GM12878 (cell line): ENCODE measurements around the gene ZC3H8. TPM values are rescaled to one million over a fixed set of nuclear protein-coding genes. Genes with fewer than 3 reads are reported as not detected.

Experiments
- ATF3 ChIP-seq: IDR thresholded peaks from 2 replicates; pipeline ENCODE4 v1.6.1; 2011; ENCODE audit warnings: low read depth, mild to moderate bottlenecking, low read length, moderate library complexity, borderline replicate concordance; ENCODE audit errors: extremely low read depth
- BHLHE40 ChIP-seq, 2 experiments: fragments of 450-650 bp in 1 of 2; IDR thresholded peaks; 2 replicates each; pipeline ENCODE4 v1.6.1; 2011 to 2017; ENCODE audit warnings: low read depth in 2 of 2, borderline replicate concordance in 1 of 2, improper control_type of control experiment in 1 of 2, low read length in 1 of 2, mild to moderate bottlenecking in 1 of 2
- CHD2 ChIP-seq: IDR thresholded peaks from 2 replicates; pipeline ENCODE4 v1.6.1; 2011; ENCODE audit warnings: low read depth, low read length, improper control_type of control experiment, borderline replicate concordance
- CREM ChIP-seq: IDR thresholded peaks from 2 replicates; pipeline ENCODE4 v1.6.1; 2014; ENCODE audit warnings: antibody characterized with exemption, low read depth
- CTCF ChIP-seq, 3 experiments: IDR thresholded peaks in 2 of 3; conservative IDR thresholded peaks in 1 of 3; 2 replicates each; pipeline ENCODE4 v1.5.1; 2011; ENCODE audit warnings: low read depth in 3 of 3, low read length in 3 of 3, mild to moderate bottlenecking in 3 of 3, control low read depth in 2 of 3, moderate library complexity in 2 of 3, inconsistent platforms in 1 of 3, mixed read lengths in 1 of 3; ENCODE audit not compliant: control insufficient read depth in 2 of 3, insufficient read depth in 1 of 3; ENCODE audit errors: extremely low read depth in 1 of 3
- HCFC1 ChIP-seq: fragments of 150-350 bp; IDR thresholded peaks from 2 replicates; pipeline ENCODE4 v1.6.1; 2014; ENCODE audit warnings: low read length
- IKZF2 ChIP-seq, 2 experiments: fragments of 450-650 bp; IDR thresholded peaks; 2 replicates each; pipeline ENCODE4 v1.6.1; 2017; ENCODE audit warnings: mild to moderate bottlenecking in 2 of 2, moderate library complexity in 2 of 2
- MEF2B ChIP-seq: fragments of 450-650 bp; IDR thresholded peaks from 2 replicates; pipeline ENCODE4 v1.6.1; 2018; ENCODE audit warnings: mild to moderate bottlenecking, moderate library complexity; ENCODE audit not compliant: partially characterized antibody, poor library complexity, severe bottlenecking
- MLLT1 ChIP-seq: fragments of 450-650 bp; IDR thresholded peaks from 2 replicates; pipeline ENCODE4 v1.6.1; 2016; ENCODE audit warnings: mild to moderate bottlenecking
- MXI1 ChIP-seq: fragments of 150-350 bp; IDR thresholded peaks from 2 replicates; pipeline ENCODE4 v1.6.1; 2011; ENCODE audit warnings: low read depth, mild to moderate bottlenecking, inconsistent platforms, low read length, improper control_type of control experiment
- MYC ChIP-seq: IDR thresholded peaks from 2 replicates; pipeline ENCODE4 v1.6.1; 2011; ENCODE audit warnings: mild to moderate bottlenecking, low read length, moderate library complexity, inconsistent platforms; ENCODE audit not compliant: insufficient read depth, insufficient replicate concordance, insufficient read length, severe bottlenecking
- PAX5 ChIP-seq: IDR thresholded peaks from 2 replicates; pipeline ENCODE4 v1.6.1; 2011; ENCODE audit warnings: low read depth, low read length, borderline replicate concordance
- PKNOX1 ChIP-seq: fragments of 450-650 bp; IDR thresholded peaks from 2 replicates; pipeline ENCODE4 v1.6.1; 2016; ENCODE audit warnings: mild to moderate bottlenecking
- POU2F2 ChIP-seq: IDR thresholded peaks from 3 replicates; pipeline ENCODE4 v1.6.1; 2011; ENCODE audit warnings: low read depth, mild to moderate bottlenecking, low read length, borderline replicate concordance
- RELA ChIP-seq: fragments of 450-650 bp; IDR thresholded peaks from 2 replicates; pipeline ENCODE4 v1.8.0; 2014; ENCODE audit warnings: borderline replicate concordance; ENCODE audit not compliant: partially characterized antibody
- RUNX3 ChIP-seq: IDR thresholded peaks from 2 replicates; pipeline ENCODE4 v1.6.1; 2012; ENCODE audit warnings: low read length, inconsistent platforms
- SIX5 ChIP-seq: IDR thresholded peaks from 2 replicates; pipeline ENCODE4 v1.6.1; 2011; ENCODE audit warnings: mild to moderate bottlenecking, low read depth, low read length, moderate library complexity; ENCODE audit not compliant: severe bottlenecking
- SREBF1 ChIP-seq: IDR thresholded peaks from 2 replicates; pipeline ENCODE4 v1.6.1; 2012; ENCODE audit warnings: mild to moderate bottlenecking, low read length
- SUZ12 ChIP-seq: fragments of 200-600 bp; sonication (generic); IDR thresholded peaks from one replicate; pipeline ENCODE4 v1.6.1; 2018; ENCODE audit warnings: antibody characterized with exemption, mild to moderate bottlenecking; ENCODE audit not compliant: unreplicated experiment
- TAF1 ChIP-seq: IDR thresholded peaks from 2 replicates; pipeline ENCODE4 v1.6.1; 2011; ENCODE audit warnings: mild to moderate bottlenecking, low read depth, low read length, borderline replicate concordance
- TBL1XR1 ChIP-seq: IDR thresholded peaks from 2 replicates; pipeline ENCODE4 v1.6.1; 2012; ENCODE audit warnings: low read depth, low read length, improper control_type of control experiment
- ZBED1 ChIP-seq: IDR thresholded peaks from 2 replicates; pipeline ENCODE4 v1.6.1; 2016; ENCODE audit warnings: borderline replicate concordance
- ZNF207 ChIP-seq: fragments of 450-650 bp; IDR thresholded peaks from 2 replicates; pipeline ENCODE4 v1.6.1; 2014; ENCODE audit warnings: antibody characterized with exemption, mild to moderate bottlenecking, borderline replicate concordance
- ZNF274 ChIP-seq: IDR thresholded peaks from one replicate; pipeline ENCODE4 v1.8.0; 2011; ENCODE audit not compliant: insufficient read length, insufficient read depth
- polyA plus RNA-seq, 11 experiments: library from polyadenylated mRNA; depleted of rRNA in 4 of 11; unstranded in 6 of 11; stranded (reverse) in 5 of 11; fragments of >200 nt; fragmentation: Nextera tagmentation in 4 of 11; fragmentation: Illumina TruSeq in 1 of 11; extraction: Ambion mirVana in 4 of 11; extraction: Trizol in 1 of 11; gene quantifications; 1 replicate in 1 of 11; 2 replicates in 10 of 11; pipeline versions ENCODE4 v1.2.1 to v1.2.3, GENCODE V29; 2011 to 2016; ENCODE audit warnings: inconsistent platforms in 2 of 11, missing spikeins in 2 of 11, low read depth in 1 of 11
- total RNA-seq, 4 experiments: library from RNA; depleted of rRNA in 3 of 4; stranded (reverse); fragments of >200 nt in 3 of 4; fragmentation: Illumina TruSeq in 1 of 4; extraction: Trizol in 1 of 4; gene quantifications; 2 replicates each; pipeline versions ENCODE4 v1.2.1 to v1.2.3, GENCODE V29; 2013 to 2021

The ZC3H8 gene
- total and polyA plus RNA-seq, 10 of the 15 experiments (the other 5 are each of a cell fraction or from before 2014, with no cell fraction given) = 9.9 to 28.4 (median 19.5) TPM

- peak; percentile 5 to 30 (median 13); a peak in 2 of 6 replicates for TF ChIP-seq CTCF (IDR thresholded peaks at IDR 0.05 in 2 of 3, conservative IDR thresholded peaks at IDR 0.05 in 1 of 3; ENCODE audit: control insufficient read depth in 2 of 3, extremely low read depth in 1 of 3, insufficient read depth in 1 of 3, low read depth in 3 of 3, low read length in 3 of 3)
- 0 out of 4 replicates have a peak, but pooled peaks have one; percentile 20 to 34 for TF ChIP-seq IKZF2 (IDR thresholded peaks at IDR 0.05)
- TF ChIP-seq MXI1 = peak; percentile 69
- peak; percentile 53; the same call in 1 of the 2 replicates for TF ChIP-seq ZBED1
- peak; percentile 57 for TF ChIP-seq CREM
- peak; percentile 21; the same call in 1 of the 2 replicates for TF ChIP-seq HCFC1
- TF ChIP-seq CHD2 = 0 out of 2 replicates have a peak, but pooled peaks have one; percentile 31
- peak; percentile 88 for TF ChIP-seq MYC
- peak; percentile 19; the same call in 1 of the 2 replicates for TF ChIP-seq ZNF207
- TF ChIP-seq ZNF274 = no peak
- TF ChIP-seq MLLT1 = peak; percentile 53; the same call in 1 of the 2 replicates
- 0 out of 3 replicates have a peak, but pooled peaks have one; percentile 21 for TF ChIP-seq POU2F2
- peak; percentile 88 for TF ChIP-seq PKNOX1
- no peak for TF ChIP-seq SIX5
- TF ChIP-seq MEF2B = peak; percentile 65
- no peak for TF ChIP-seq PAX5
- TF ChIP-seq SREBF1 = no peak
- peak; percentile 4; the same call in 1 of the 2 replicates for TF ChIP-seq RUNX3
- TF ChIP-seq BHLHE40 (IDR thresholded peaks at IDR 0.05; ENCODE audit: borderline replicate concordance in 1 of 2, low read depth in 2 of 2, low read length in 1 of 2) = peak; percentile 50 to 83; a peak in 3 of 4 replicates
- no peak for TF ChIP-seq TBL1XR1
- TF ChIP-seq ATF3 = 0 out of 2 replicates have a peak, but pooled peaks have one; percentile 30
- no peak for TF ChIP-seq RELA
- TF ChIP-seq SUZ12 = no peak
- TF ChIP-seq TAF1 = peak; percentile 80; the same call in 1 of the 2 replicates
These were observed at the start of gene ZC3H8 (continued) for GRCh38 chr2:112254466-112255240.
